ENCODE results near the gene ENO2. TPM values are rescaled to one million over a fixed set of nuclear protein-coding genes. Genes with fewer than 3 reads are reported as not detected.
A peak's percentile ranks its signal among the peaks of the same experiment; 100 is the strongest.

The ENO2 gene
- total and polyA plus RNA-seq, 2 donors from 2014 or later, result 10.3 to 35.7 TPM

- no peak for DNase-seq
- TF ChIP-seq CTCF (IDR thresholded peaks at IDR 0.05; ENCODE audit: borderline replicate concordance, extremely low read depth, insufficient read depth), result no peak
- H3K36me3 ChIP-seq (ENCODE audit: control insufficient read depth in 2 of 3, insufficient read depth in 3 of 3, low read length in 3 of 3), result no peaks in the 10 kb centered on the region
- H3K4me1 ChIP-seq (ENCODE audit: control insufficient read depth in 2 of 3, insufficient read depth in 2 of 3, low read depth in 1 of 3, low read length in 3 of 3), result peaks cover 0 to 41% (median 27%) of the 10 kb centered on the region in 3 donors
- no peaks in the 10 kb centered on the region for H3K27me3 ChIP-seq (ENCODE audit: control insufficient read depth, insufficient read depth, low read length)
- FAIRE-seq, result no peak
- H3K9me3 ChIP-seq (ENCODE audit: control insufficient read depth in 2 of 3, insufficient read depth in 1 of 3, low read length in 3 of 3), result no peaks in the 10 kb centered on the region
- peak overlapping the region in 1 of 3 donors; percentile 83 for H3K9ac ChIP-seq (ENCODE audit: low read length in 3 of 3)
- H3K4me3 ChIP-seq (ENCODE audit: low read length in 3 of 3), result peak overlapping the region in 1 of 3 donors; percentile 72
- intact Hi-C loops (cut with DNase I), result no loop called here
- peak overlapping the region; percentile 97 to 99 for H3K27ac ChIP-seq (ENCODE audit: low read depth in 2 of 2, low read length in 2 of 2)
Observed at GRCh38 chr12:6925239-6925539, 10.8 kb downstream of the ENO2 start.

- Histone ChIP-seq H3K36me3 (ENCODE audit: control insufficient read depth in 2 of 3, insufficient read depth in 3 of 3, low read length in 3 of 3) (no peaks in the 10 kb centered on the region), H3K27ac (ENCODE audit: low read depth in 2 of 2, low read length in 2 of 2) (peak overlapping the region; percentile 97 to 99), H3K4me3 (ENCODE audit: low read length in 3 of 3) (peak overlapping the region; percentile 45 to 72 (median 59)), H3K9me3 (ENCODE audit: control insufficient read depth in 2 of 3, insufficient read depth in 1 of 3, low read length in 3 of 3) (no peaks in the 10 kb centered on the region), H3K9ac (ENCODE audit: low read length in 3 of 3) (peak overlapping the region; percentile 12 to 83 (median 80)), H3K27me3 (ENCODE audit: control insufficient read depth, insufficient read depth, low read length) (no peaks in the 10 kb centered on the region), H3K4me1 (ENCODE audit: control insufficient read depth in 2 of 3, insufficient read depth in 2 of 3, low read depth in 1 of 3, low read length in 3 of 3) (peaks cover 0 to 41% (median 27%) of the 10 kb centered on the region in 3 donors)
- intact Hi-C loops (cut with DNase I), result no loop called here
- peak; percentile 2 for TF ChIP-seq CTCF (IDR thresholded peaks at IDR 0.05; ENCODE audit: borderline replicate concordance, extremely low read depth, insufficient read depth)
- DNase-seq (peak; percentile 63 to 88 (median 83)), FAIRE-seq (no peak)
Observed at GRCh38 chr12:6925540-6926279, 11.3 kb downstream of the ENO2 start.

GRCh38 chr12:6927379-6928021 lies 13.1 kb downstream of the ENO2 start, which contains the start of gene ATN1:
Gene ATN1, plus strand, starts transcription at chr12:6927959. Its CDS starts 6,043 bp downstream, at chr12:6934002.
- Histone ChIP-seq H3K27me3 (ENCODE audit: control insufficient read depth, insufficient read depth, low read length) (no peaks in the 10 kb centered on the region), H3K4me3 (ENCODE audit: low read length in 3 of 3) (peak within 1 kb of the TSS; percentile 75 to 78 (median 76)), H3K9me3 (ENCODE audit: control insufficient read depth in 2 of 3, insufficient read depth in 1 of 3, low read length in 3 of 3) (no peaks in the 10 kb centered on the region), H3K9ac (ENCODE audit: low read length in 3 of 3) (peak within 1 kb of the TSS; percentile 61 to 83 (median 78)), H3K36me3 (ENCODE audit: control insufficient read depth in 2 of 3, insufficient read depth in 3 of 3, low read length in 3 of 3) (peaks cover 0 to 3% (median 2%) of the 10 kb centered on the region in 3 donors), H3K4me1 (ENCODE audit: control insufficient read depth in 2 of 3, insufficient read depth in 2 of 3, low read depth in 1 of 3, low read length in 3 of 3) (peaks cover 0 to 47% (median 34%) of the 10 kb centered on the region in 3 donors), H3K27ac (ENCODE audit: low read depth in 2 of 2, low read length in 2 of 2) (peak within 1 kb of the TSS; percentile 97 to 99)
- no peak for FAIRE-seq
- intact Hi-C loops (cut with DNase I), result no loop called here
- peak; percentile 91 to 97 (median 94) for DNase-seq
- no peak for TF ChIP-seq CTCF (IDR thresholded peaks at IDR 0.05; ENCODE audit: borderline replicate concordance, extremely low read depth, insufficient read depth)
